ENCODE measurements around the gene NBAS. TPM values are rescaled to one million over a fixed set of nuclear protein-coding genes. Genes with fewer than 3 reads are reported as not detected.

The NBAS gene
- total RNA-seq, 1 experiment from 2014 or later, result 35.5 TPM

DNA sequence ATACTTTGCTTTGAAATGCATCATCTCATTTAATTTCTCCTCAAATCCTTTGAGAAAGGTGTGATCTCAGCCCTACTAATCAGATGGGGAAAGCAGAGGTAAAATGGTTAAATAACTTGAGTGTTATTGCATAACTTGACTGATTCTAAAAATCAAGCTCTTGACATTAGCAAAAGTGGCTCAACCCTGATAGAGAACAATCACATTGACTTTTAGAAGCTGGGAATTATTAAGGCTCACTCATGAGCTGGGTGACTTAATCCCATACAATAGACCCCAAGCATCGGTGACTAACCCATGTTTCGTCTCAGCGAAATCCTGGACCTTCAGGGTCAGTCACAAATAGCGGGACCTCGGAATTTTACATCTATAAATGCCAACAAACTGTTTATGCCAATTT is 378.9 kb downstream of the NBAS start:
- Histone ChIP-seq H3K4me3 (ENCODE audit: insufficient read depth, low read depth, low read length) (no peak overlapping the region), H3K36me3 (replicated peaks; ENCODE audit: control insufficient read depth, insufficient read depth, low read length) (no peaks in the 10 kb centered on the region), H3K27me3 (ENCODE audit: control insufficient read depth, insufficient read depth, low read length) (no peaks in the 10 kb centered on the region)
- no peak for DNase-seq

DNA sequence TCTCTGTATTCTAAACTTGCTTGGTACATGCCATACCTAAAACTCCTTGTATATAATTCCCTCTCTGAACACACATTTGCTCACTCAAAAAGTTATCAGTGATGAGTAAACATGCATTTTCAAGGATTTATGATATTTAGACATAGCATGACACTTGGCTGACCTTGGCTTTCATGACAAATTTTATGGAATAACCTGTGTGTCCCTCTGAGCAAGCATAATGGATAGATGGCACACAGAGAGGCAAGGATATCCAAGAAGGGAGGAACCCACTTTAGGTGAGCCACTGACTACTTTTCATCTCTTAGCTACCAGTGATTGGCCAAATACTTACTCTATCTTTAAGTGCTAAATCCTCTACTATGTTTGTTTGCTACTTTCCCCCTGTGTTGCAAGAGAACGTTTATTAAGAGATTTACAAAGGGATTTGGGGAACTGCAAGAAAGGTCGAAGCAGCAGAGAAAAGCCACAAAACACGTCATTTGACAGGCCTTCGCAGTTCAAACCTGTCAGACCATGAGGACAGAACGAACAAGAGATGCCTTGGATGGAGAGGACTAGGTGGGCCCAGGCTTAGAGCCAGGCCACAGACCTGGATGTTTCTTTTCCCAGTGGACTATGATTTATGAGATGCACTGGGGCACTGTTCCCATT is 379.9 kb downstream of the NBAS start:
- Histone ChIP-seq H3K27me3 (ENCODE audit: control insufficient read depth, insufficient read depth, low read length) (no peaks in the 10 kb centered on the region), H3K4me3 (ENCODE audit: insufficient read depth, low read depth, low read length) (no peak overlapping the region), H3K36me3 (replicated peaks; ENCODE audit: control insufficient read depth, insufficient read depth, low read length) (no peaks in the 10 kb centered on the region)
- DNase-seq, result no peak

DNA sequence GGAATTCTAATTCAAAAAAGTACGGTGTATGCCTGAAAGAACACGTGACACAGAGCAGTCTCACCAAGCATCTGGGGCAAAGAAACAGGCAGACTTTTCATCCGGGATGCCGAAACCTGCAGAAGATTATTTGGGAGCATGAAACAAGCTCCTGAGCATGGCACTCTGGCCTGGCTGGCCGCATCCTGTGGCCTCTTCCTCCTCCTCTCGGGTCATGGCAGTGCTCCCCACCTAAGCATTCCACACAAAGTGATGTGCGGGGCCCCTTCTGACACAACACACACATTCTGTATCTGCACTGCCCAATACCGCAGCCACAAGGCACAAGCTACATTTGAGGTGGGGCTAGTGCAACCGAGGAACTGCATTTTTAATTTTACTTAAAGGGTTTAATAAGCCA is 380.8 kb downstream of the NBAS start:
- DNase-seq, result no peak
- H3K36me3 ChIP-seq (replicated peaks; ENCODE audit: control insufficient read depth, insufficient read depth, low read length), result no peaks in the 10 kb centered on the region
- no peak overlapping the region for H3K4me3 ChIP-seq (ENCODE audit: insufficient read depth, low read depth, low read length)
- H3K27me3 ChIP-seq (ENCODE audit: control insufficient read depth, insufficient read depth, low read length), result no peaks in the 10 kb centered on the region

DNA sequence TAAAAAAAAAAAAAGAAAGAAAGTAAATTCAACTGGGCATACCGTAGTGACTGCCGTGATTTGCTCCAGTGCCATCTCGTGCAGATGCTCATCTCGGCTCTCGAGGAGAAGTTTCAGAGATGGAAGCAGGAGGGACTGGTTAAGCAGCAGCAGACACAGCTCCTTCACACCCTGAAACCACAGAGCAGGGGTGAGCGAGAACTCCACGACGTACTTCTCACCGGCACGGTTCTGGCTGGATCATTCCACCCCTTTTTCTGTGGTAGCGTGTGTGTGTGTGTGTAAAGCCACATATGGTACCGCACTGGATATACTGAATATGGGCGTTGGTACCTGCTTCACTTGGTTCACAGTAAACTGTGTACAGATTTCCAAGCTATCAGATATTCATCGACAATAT is 382.2 kb downstream of the NBAS start:
- DNase-seq, result no peak
- no peak overlapping the region for H3K4me3 ChIP-seq (ENCODE audit: insufficient read depth, low read depth, low read length)
- H3K27me3 ChIP-seq (ENCODE audit: control insufficient read depth, insufficient read depth, low read length), result no peaks in the 10 kb centered on the region
- H3K36me3 ChIP-seq (replicated peaks; ENCODE audit: control insufficient read depth, insufficient read depth, low read length), result no peaks in the 10 kb centered on the region

DNA sequence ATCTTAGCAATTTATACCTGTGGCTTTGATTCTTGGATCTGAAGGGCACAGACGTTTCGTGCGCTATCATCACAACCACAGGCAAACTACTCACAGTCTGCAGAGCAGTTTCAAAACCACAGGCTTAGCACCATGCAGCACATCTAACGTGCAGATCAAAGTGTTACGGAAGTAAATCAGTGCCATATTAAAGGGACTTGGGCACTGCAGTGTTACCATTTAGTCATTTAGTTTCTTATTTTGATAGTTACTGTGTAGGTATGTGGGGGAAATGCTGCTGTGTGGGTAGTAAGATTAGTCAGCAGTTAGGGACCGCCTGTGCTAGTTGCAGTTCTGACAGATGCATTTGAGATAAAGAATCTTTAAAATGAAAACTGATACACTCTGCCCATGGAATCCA is 384.0 kb downstream of the NBAS start:
- no peak for DNase-seq
- no peaks in the 10 kb centered on the region for H3K36me3 ChIP-seq (replicated peaks; ENCODE audit: control insufficient read depth, insufficient read depth, low read length)
- no peak overlapping the region for H3K4me3 ChIP-seq (ENCODE audit: insufficient read depth, low read depth, low read length)
- no peaks in the 10 kb centered on the region for H3K27me3 ChIP-seq (ENCODE audit: control insufficient read depth, insufficient read depth, low read length)

GRCh38 chr2:15176604-15177003 is 384.5 kb downstream of the NBAS start:
- no peak overlapping the region for H3K4me3 ChIP-seq (ENCODE audit: insufficient read depth, low read depth, low read length)
- DNase-seq, result no peak
- no peaks in the 10 kb centered on the region for H3K36me3 ChIP-seq (replicated peaks; ENCODE audit: control insufficient read depth, insufficient read depth, low read length)
- H3K27me3 ChIP-seq (ENCODE audit: control insufficient read depth, insufficient read depth, low read length), result no peaks in the 10 kb centered on the region

DNA sequence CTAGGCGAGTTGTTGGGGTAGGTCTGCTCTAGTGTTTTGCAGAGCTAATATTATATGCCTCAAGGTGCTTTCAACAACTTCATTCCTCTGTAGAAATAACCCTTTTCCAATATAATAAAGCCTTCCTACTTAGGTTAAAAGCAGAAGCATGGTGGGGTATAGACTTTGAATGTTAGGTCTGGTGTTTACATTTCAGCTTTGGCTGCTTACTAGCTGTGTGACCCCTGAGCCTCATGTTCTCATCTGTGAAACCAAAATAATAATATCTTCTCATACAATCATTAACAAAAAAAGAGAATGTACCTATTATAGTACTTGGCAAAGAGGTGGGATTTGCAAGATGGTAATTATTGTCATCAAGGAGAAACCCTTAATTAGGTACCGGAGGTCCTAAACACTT is 386.6 kb downstream of the NBAS start:
- H3K27me3 ChIP-seq (ENCODE audit: control insufficient read depth, insufficient read depth, low read length), result no peaks in the 10 kb centered on the region
- no peak for DNase-seq
- no peak overlapping the region for H3K4me3 ChIP-seq (ENCODE audit: insufficient read depth, low read depth, low read length)
- H3K36me3 ChIP-seq (replicated peaks; ENCODE audit: control insufficient read depth, insufficient read depth, low read length), result no peaks in the 10 kb centered on the region

DNA sequence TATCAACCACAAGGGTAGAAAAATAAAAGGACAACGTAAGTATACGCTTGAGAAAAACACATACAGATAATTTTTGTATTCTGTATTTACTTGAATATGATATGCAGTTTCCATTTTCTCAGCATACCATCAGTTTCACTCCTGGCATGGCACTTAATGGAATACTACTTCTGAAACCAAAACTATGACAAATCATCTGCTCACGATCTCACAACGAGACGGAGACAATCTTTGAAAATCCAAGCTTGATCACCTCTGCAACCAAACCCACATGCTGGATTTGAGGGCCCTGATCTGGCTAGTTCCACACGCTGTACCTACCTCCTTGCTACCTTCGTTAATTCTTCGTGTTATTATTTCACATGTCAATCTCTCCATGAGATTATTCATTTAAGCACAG is 387.6 kb downstream of the NBAS start:
- H3K27me3 ChIP-seq (ENCODE audit: control insufficient read depth, insufficient read depth, low read length), result no peaks in the 10 kb centered on the region
- no peak overlapping the region for H3K4me3 ChIP-seq (ENCODE audit: insufficient read depth, low read depth, low read length)
- no peaks in the 10 kb centered on the region for H3K36me3 ChIP-seq (replicated peaks; ENCODE audit: control insufficient read depth, insufficient read depth, low read length)
- no peak for DNase-seq

DNA sequence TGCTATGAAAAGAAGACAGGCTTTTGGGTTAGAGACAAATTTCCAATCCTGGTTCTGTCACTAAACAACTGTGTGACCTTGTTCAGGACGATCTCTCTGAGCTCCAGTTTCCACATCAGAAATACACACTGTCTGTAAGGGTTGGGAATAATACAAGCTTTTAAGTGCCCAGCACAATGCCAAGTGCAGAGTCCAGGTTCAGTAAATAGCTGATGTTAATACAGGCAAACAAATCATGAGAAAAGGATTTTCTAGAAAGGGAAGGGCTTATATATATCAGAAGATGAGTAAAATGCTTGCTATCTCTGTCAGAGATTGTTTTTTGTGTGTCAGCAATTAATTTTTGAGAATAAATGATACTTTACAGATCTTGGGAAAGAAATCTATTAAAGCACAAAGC is 388.3 kb downstream of the NBAS start:
- DNase-seq, result no peak
- no peaks in the 10 kb centered on the region for H3K27me3 ChIP-seq (ENCODE audit: control insufficient read depth, insufficient read depth, low read length)
- H3K4me3 ChIP-seq (ENCODE audit: insufficient read depth, low read depth, low read length), result no peak overlapping the region
- H3K36me3 ChIP-seq (replicated peaks; ENCODE audit: control insufficient read depth, insufficient read depth, low read length), result no peaks in the 10 kb centered on the region

GRCh38 chr2:15170070-15170775 is 390.9 kb downstream of the NBAS start:
- Histone ChIP-seq H3K4me3 (ENCODE audit: insufficient read depth, low read depth, low read length) (no peak overlapping the region), H3K27me3 (ENCODE audit: control insufficient read depth, insufficient read depth, low read length) (no peaks in the 10 kb centered on the region), H3K36me3 (replicated peaks; ENCODE audit: control insufficient read depth, insufficient read depth, low read length) (no peaks in the 10 kb centered on the region)
- DNase-seq, result no peak

DNA sequence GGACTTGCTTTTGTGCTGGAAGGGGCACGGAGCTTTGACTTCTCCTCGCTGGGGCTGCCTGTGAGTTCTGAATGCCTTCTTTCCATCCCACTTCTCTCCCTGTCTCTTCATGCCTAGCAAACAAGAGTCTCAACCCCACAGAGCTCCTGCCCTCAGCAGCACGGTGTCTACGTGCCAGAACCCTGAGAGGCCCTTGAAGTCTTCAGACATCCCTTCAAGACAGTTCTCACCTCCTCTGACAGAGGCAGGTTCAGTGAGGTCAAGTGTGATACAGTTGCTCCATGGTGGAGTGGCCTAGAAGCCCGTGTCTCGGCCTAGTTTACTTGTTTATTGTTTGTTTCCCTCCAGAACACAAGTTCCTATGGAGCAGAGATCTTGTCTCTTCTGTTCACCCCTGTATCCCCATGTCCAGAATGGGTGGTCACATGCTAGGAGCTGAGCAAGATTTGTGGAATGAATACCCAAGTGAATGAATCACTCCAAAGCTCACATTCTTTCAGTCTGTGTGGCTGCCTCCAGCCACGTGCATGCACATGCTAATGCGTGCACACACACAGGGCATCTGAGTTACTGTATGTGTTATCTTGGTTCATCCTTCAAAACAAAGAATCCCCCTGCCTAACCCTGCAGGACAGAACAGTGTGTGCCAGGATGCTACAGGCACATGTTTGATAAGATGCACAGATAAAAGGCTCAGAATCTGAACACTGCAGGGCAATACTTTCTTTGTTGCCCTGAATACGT is 391.6 kb downstream of the NBAS start:
- no peak overlapping the region for H3K4me3 ChIP-seq (ENCODE audit: insufficient read depth, low read depth, low read length)
- no peak for DNase-seq
- H3K27me3 ChIP-seq (ENCODE audit: control insufficient read depth, insufficient read depth, low read length), result no peaks in the 10 kb centered on the region
- no peaks in the 10 kb centered on the region for H3K36me3 ChIP-seq (replicated peaks; ENCODE audit: control insufficient read depth, insufficient read depth, low read length)

GRCh38 chr2:15168116-15168515 is 393.0 kb downstream of the NBAS start:
- Histone ChIP-seq H3K36me3 (replicated peaks; ENCODE audit: control insufficient read depth, insufficient read depth, low read length) (no peaks in the 10 kb centered on the region), H3K27me3 (ENCODE audit: control insufficient read depth, insufficient read depth, low read length) (no peaks in the 10 kb centered on the region), H3K4me3 (ENCODE audit: insufficient read depth, low read depth, low read length) (no peak overlapping the region)
- no peak for DNase-seq

- H3K36me3 ChIP-seq (replicated peaks; ENCODE audit: control insufficient read depth, insufficient read depth, low read length), result no peaks in the 10 kb centered on the region
- no peaks in the 10 kb centered on the region for H3K27me3 ChIP-seq (ENCODE audit: control insufficient read depth, insufficient read depth, low read length)
- no peak overlapping the region for H3K4me3 ChIP-seq (ENCODE audit: insufficient read depth, low read depth, low read length)
- no peak for DNase-seq
Measured at GRCh38 chr2:15166878-15167277, 394.3 kb downstream of the NBAS start.

- no peak overlapping the region for H3K4me3 ChIP-seq (ENCODE audit: insufficient read depth, low read depth, low read length)
- no peaks in the 10 kb centered on the region for H3K27me3 ChIP-seq (ENCODE audit: control insufficient read depth, insufficient read depth, low read length)
- DNase-seq, result no peak
- no peaks in the 10 kb centered on the region for H3K36me3 ChIP-seq (replicated peaks; ENCODE audit: control insufficient read depth, insufficient read depth, low read length)
Measured at GRCh38 chr2:15163326-15163725, 397.8 kb downstream of the NBAS start.

GRCh38 chr2:15162620-15163019 is 398.5 kb downstream of the NBAS start:
- H3K36me3 ChIP-seq (replicated peaks; ENCODE audit: control insufficient read depth, insufficient read depth, low read length), result no peaks in the 10 kb centered on the region
- no peak overlapping the region for H3K4me3 ChIP-seq (ENCODE audit: insufficient read depth, low read depth, low read length)
- H3K27me3 ChIP-seq (ENCODE audit: control insufficient read depth, insufficient read depth, low read length), result no peaks in the 10 kb centered on the region
- no peak for DNase-seq

Data from H7 (cell line).